Left lobe of liver (tissue), 2 donors: ENCODE measurements around the gene CRHR1. TPM values are rescaled to one million over a fixed set of nuclear protein-coding genes. Genes with fewer than 3 reads are reported as not detected.

Experiments
- ATAC-seq: fragments of 200-7000 bp; cut with Tn5 transposase; one replicate; pipeline ENCODE4 v1.9.1; 2020; ENCODE audit warnings: mild to moderate bottlenecking, moderate library complexity
- DNase-seq: peaks from one replicate; pipeline ENCODE4 v3.0.0-alpha.2; 2020; ENCODE audit warnings: low spot score
- total RNA-seq: library from RNA; stranded (reverse); gene quantifications from one replicate; pipeline ENCODE4 v1.2.1, GENCODE V29; 2021
- donor health status: DM: no; HTN: no; CAD: no; lungs with moderate emphysema.
- donor health status: DM: no; HTN: yes; CAD: no.

The CRHR1 gene
- total RNA-seq, 1 donor from 2014 or later, result not detected

GRCh38 chr17:45818699-45819098, 34.6 kb downstream of the CRHR1 start:
- DNase-seq, result no peak
- ATAC-seq, result no peak

- ATAC-seq (no peak), DNase-seq (no peak)
Observed at GRCh38 chr17:45819632-45820031, 35.5 kb downstream of the CRHR1 start.

GRCh38 chr17:45820052-45820780, 36.1 kb downstream of the CRHR1 start:
- DNase-seq (no peak), ATAC-seq (no peak)

GRCh38 chr17:45821147-45821546, 37.0 kb downstream of the CRHR1 start:
- no peak for ATAC-seq
- no peak for DNase-seq

DNA sequence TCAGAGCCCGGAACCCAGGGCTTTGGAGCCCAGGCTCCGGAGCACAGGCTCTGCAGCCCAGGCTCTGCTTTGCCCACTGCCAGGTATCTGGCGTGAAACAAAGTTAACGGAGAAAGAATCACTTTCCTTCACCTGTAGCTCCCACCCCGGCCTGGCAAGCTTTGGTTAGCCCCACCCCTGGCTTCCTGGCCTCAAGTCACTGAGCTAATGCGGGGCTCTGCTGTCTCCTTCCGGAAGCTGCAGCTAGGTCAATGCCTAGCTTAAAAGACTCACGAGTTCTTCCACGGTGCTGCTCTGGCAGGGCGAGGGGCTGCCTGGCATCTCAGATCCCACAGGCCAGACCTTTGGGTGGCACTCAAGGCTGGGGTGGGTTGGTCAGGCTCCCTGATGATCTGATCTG, 39.5 kb downstream of the CRHR1 start:
- ATAC-seq (no peak), DNase-seq (no peak)

DNA sequence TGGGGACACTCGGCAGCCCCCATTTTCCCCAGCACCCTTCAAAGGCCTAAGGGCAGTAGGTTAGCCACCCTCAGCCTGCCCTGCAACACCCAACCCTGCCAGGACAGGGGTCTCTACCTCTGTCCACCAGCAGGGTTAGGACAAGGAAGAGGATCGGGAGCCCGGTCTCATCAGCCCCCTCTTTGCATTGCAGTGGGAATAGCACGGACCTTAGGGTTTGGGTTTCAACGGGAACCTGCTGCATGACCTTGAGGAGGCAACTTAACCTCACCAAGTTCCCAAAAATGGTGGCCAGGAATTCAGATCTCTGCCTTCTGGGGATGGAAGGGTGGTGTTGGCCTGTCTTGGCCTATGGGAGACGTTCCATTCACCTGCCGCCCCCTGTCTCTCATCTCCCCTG, 40.4 kb downstream of the CRHR1 start:
- ATAC-seq (no peak), DNase-seq (no peak)

DNA sequence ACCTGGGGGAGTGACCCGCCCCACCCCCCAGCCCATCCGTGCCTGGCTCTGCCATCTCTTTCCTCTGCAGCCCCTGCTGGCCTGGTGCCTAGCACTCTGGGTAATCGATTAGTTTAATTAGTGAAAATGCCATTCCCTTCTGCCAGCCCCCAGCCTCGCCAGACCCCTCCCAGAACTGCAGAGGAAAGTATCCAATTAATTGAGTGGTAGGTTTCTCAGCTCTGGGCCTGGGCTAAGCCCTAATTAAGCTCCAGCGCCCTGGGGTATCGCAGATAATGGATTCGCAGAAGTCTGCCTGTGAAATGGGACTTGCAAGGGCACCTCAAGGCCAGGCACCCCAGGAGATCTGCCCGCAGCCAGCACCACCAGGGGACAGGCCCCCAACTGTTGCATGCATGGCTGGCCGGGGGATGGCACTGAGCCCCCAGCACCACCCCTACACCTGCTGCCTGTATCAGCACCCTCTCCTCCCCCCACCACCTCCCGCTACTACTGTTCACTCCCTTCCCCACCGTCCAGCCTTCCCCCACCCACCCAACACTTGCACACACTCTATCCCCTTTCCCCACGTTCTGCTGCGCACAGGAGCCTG, 40.9 kb downstream of the CRHR1 start:
- no peak for ATAC-seq

GRCh38 chr17:45825792-45826191, 41.7 kb downstream of the CRHR1 start:
- ATAC-seq (no peak), DNase-seq (no peak)

More for the DNA sequence above, 40.9 kb downstream of the CRHR1 start:
- DNase-seq, result no peak

GRCh38 chr17:45826919-45827588, 42.9 kb downstream of the CRHR1 start:
- no peak for DNase-seq
- no peak for ATAC-seq

DNA sequence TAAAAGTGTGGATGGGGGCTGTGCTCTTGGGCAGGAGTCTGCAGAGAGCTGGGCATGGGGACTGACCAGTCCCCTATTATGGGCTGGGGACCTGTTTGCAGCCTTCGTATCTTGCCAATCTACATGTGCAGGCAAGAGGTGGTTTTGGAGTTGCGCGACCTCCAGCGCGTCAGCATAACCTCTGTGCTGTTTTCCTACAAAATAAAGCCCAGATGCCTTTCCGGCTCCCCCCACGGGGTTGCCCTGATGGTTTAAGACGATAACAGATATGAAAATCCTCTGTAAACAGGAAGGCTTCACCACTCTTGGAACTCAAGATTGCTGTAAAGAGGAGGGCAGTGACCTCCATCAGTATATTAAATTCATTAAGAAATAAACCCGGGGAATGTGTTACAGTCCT, 44.1 kb downstream of the CRHR1 start:
- DNase-seq (no peak), ATAC-seq (no peak)

DNA sequence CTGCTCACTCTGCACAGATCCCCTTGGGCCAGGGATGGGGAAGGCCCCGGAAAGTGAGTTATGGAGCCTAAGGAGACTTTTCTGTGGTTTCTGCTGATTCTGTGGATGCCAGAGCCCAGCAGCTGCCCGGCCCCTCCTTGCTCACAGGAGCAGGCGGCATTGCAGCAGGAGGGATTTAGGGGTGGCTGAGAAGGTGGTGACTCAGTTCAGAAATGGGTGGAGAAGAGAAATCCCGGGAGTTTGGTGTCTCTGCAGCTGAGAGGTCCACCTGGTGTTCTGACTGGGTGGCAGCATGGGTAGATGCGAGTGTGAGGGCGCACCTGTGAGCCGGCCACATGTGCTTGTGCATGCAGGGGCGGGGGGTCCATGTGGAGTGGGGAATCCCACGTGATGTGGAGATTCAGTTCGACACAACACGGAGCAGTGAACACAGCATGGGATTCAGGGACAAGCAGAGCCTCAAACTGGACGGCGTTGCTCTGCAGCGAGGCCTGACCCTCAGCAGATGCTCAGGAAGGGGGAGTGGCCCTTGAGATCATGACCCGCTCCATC, 44.5 kb downstream of the CRHR1 start:
- DNase-seq (no peak), ATAC-seq (no peak)

DNA sequence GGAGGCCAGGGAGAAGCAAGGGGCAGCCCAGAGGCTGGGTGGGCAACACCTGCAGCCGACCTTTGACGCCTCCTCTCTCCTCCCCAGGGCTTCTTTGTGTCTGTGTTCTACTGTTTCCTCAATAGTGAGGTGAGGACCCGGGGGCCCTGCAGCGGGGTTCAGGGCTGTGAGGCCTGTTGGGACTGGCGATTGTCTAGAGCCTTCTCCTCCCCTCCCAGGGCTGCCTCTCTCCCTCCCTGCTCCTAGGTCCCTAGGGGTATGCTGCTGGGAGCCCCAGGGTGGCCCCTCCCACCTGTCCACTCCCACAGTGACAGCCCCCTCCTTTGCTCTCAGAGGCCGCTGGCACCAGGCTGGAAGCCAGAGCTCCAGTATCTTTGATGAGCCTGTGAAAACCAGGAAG, 49.8 kb downstream of the CRHR1 start:
- ATAC-seq, result no peak
- DNase-seq, result no peak

DNA sequence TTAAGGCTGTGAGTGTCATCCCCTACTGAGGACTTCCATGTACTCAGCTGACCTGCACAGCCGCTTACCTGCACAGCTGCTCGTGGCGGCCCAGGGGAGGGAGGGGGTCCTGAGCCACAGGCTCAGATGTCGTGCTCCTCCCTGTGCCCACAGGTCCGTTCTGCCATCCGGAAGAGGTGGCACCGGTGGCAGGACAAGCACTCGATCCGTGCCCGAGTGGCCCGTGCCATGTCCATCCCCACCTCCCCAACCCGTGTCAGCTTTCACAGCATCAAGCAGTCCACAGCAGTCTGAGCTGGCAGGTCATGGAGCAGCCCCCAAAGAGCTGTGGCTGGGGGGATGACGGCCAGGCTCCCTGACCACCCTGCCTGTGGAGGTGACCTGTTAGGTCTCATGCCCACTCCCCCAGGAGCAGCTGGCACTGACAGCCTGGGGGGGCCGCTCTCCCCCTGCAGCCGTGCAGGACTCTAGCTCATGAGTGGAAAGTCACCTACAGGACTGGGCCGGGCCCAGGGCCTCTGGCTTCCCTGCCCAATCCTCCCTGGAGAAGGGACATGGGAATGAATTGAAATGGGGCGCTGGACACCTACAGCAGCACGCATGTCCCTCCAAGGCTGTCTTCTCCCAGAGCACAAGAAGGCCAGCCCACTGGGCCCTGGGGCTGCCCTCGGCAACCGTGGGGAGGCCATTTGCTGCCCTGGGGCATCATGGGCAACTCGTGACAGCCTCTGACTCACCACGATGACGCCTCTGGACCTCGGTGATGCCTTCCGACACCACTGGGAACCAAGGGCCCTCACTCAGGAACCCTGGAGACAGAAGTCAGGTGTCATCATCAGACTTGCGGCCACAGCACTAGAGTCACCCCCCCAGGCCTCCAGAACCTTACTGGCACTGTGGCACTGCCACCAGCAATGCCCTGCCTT, 50.6 kb downstream of the CRHR1 start:
- DNase-seq (no peak), ATAC-seq (no peak)

DNA sequence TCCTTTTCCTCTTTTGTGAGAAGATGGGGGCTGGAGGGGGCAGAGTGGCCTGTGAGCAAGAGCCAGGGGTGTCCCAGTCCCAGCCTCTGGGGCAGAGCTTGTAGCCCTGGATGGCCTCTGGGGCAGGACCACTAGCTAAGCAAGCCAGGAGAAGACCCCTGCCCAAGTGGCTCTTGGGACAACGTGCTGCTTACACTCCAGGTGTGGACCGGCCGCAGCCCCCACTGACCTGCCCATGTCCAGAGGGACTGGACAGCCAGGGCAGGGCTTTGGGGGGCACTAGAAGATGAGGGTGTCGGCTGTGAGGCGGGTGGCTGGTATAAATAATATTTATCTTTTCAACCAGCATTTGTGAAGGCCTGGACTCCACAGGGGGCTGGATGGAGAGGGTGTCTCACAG, 51.4 kb downstream of the CRHR1 start:
- DNase-seq, result no peak

GRCh38 chr17:45836047-45837044, 52.2 kb downstream of the CRHR1 start:
- DNase-seq, result no peak

More for the DNA sequence above, 51.4 kb downstream of the CRHR1 start:
- ATAC-seq, result no peak

DNA sequence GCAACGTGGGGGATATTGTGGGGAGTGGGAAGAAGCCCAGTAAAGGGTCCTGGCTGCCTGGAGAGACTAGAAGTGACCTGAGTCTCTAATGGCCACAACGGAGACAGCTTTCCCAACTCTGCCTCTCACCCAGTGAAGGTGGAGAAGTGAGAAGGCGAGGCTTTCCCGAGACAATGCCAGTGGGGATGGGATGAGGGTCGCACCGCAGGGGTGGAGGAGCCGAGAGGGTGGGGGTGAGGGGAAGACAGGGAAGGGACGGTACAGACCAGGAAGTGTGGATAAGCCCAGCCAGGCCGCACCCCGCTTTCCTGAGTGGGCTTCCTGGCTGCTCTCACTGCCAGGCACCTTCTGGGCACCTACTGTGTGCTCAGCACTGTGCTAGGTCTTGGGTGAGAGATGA, 53.1 kb downstream of the CRHR1 start:
- DNase-seq (no peak), ATAC-seq (no peak)

More at GRCh38 chr17:45836047-45837044, 52.2 kb downstream of the CRHR1 start:
- ATAC-seq, result no peak

DNA sequence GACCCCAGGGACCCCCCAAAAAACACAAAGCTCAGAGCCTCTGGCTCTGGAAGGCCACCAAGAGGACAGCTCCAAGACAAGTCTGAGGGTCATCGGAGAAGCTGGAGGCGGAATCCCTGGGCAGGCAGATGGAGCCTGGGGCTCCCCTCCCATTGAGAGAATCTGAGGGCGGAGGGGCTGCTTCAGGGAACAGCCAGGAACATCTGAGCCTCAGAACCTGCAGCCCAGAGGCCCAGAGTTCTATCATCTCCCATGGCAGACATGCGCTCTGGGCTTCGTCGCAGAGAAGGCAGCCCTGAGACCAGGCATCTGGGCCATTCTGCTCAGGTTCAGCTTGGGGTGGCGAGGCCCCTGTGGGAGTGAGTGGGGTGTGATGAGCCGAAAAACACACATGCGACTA, 53.5 kb downstream of the CRHR1 start:
- no peak for DNase-seq

GRCh38 chr17:45838751-45839295, 54.7 kb downstream of the CRHR1 start:
- DNase-seq, result no peak
- no peak for ATAC-seq

More for the DNA sequence above, 53.5 kb downstream of the CRHR1 start:
- no peak for ATAC-seq

GRCh38 chr17:45839442-45839841, 55.3 kb downstream of the CRHR1 start:
- DNase-seq, result no peak
- ATAC-seq, result no peak
